Astrocyte of the spinal cord (primary cell): ENCODE results near the gene BCAM.

Experiments
- DNase-seq: peaks from one replicate; pipeline ENCODE4 v3.0.0; 2011; ENCODE audit warnings: low read depth, low spot score
- H3K4me3 ChIP-seq: 2 replicates; pipeline ENCODE4 v1.5.1; 2011; ENCODE audit warnings: low read depth, mild to moderate bottlenecking, low read length, moderate library complexity
- CTCF ChIP-seq: IDR thresholded peaks from 2 replicates; pipeline ENCODE4 v1.5.1; 2012; ENCODE audit warnings: low read depth, mild to moderate bottlenecking, low read length, inconsistent platforms
- in situ Hi-C: cut with HindIII; loops from 2 replicates; pipeline ENCODE4 v1.10.0; 2017; ENCODE audit warnings: low sequenced_read_pairs

Gene BCAM

GRCh38 chr19:44808463-44809371 lies at the start of gene BCAM:
TSS of gene BCAM (plus strand) at chr19:44809103. CDS start at chr19:44809125, 22 bp downstream.
- in situ Hi-C loops, result no loop called here
- H3K4me3 ChIP-seq, result peak within 1 kb of the TSS; percentile 55
- peak; percentile 51 for DNase-seq
- TF ChIP-seq CTCF, result no peak

- no peak for DNase-seq
- TF ChIP-seq CTCF, result no peak
- H3K4me3 ChIP-seq, result no peak overlapping the region
- in situ Hi-C loops, result no loop called here
Measured at GRCh38 chr19:44762038-44762437, 46.9 kb upstream of the BCAM start.

- DNase-seq, result no peak
- no peak overlapping the region for H3K4me3 ChIP-seq
- in situ Hi-C loops, result no loop called here
- no peak for TF ChIP-seq CTCF
Measured at GRCh38 chr19:44765033-44765948, 43.6 kb upstream of the BCAM start.

- in situ Hi-C loops, result no loop called here
- no peak for DNase-seq
- no peak for TF ChIP-seq CTCF
- H3K4me3 ChIP-seq, result no peak overlapping the region
Measured at GRCh38 chr19:44765949-44766335, 43.0 kb upstream of the BCAM start.

GRCh38 chr19:44767295-44768180 lies 41.4 kb upstream of the BCAM start:
- no peak for DNase-seq
- in situ Hi-C loops, result no loop called here
- no peak for TF ChIP-seq CTCF
- H3K4me3 ChIP-seq, result no peak overlapping the region
